ENCODE measurements around the gene STAM. TPM values are rescaled to one million over a fixed set of nuclear protein-coding genes. Genes with fewer than 3 reads are reported as not detected.

The STAM gene
- total and polyA plus RNA-seq, 9 donors: 10.7 to 24.7 (median 20.3) TPM

DNA sequence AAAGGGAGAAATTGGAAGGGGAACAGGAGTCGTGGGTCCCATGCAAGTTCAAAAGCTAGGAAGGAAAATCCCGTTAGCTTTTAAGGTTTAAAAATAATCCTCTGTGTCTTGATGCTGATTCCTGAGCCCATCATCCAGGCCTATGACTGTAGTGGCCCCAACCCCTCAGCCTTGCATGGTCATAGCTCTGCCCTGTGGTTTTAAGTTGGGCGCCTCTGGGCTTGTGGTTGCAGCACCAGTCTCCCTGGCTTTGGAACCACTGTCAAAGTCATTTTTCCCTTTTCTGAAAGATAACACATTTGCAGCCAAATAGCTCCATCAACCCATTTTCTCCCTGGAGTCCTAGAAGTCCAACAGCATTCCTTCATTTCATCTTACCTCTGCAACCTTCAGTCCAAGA lies 121.7 kb downstream of the STAM start:
- Histone ChIP-seq H3K4me1 (ENCODE audit: insufficient read depth) (no peaks in the 10 kb centered on the region), H3K27ac (no peak overlapping the region), H3K27me3 (no peaks in the 10 kb centered on the region), H3K9me3 (peaks cover 0 to 2% of the 10 kb centered on the region in 2 donors), H3K4me3 (no peak overlapping the region), H3K36me3 (no peaks in the 10 kb centered on the region)
- 60 to 68% (median 64%) methylated on average over 3 of the region's 3 CpGs for WGBS, 3 donors
- no peak for DNase-seq
- intact Hi-C loops (cut with DNase I): no loop called here
- TF ChIP-seq, protein P1, sequence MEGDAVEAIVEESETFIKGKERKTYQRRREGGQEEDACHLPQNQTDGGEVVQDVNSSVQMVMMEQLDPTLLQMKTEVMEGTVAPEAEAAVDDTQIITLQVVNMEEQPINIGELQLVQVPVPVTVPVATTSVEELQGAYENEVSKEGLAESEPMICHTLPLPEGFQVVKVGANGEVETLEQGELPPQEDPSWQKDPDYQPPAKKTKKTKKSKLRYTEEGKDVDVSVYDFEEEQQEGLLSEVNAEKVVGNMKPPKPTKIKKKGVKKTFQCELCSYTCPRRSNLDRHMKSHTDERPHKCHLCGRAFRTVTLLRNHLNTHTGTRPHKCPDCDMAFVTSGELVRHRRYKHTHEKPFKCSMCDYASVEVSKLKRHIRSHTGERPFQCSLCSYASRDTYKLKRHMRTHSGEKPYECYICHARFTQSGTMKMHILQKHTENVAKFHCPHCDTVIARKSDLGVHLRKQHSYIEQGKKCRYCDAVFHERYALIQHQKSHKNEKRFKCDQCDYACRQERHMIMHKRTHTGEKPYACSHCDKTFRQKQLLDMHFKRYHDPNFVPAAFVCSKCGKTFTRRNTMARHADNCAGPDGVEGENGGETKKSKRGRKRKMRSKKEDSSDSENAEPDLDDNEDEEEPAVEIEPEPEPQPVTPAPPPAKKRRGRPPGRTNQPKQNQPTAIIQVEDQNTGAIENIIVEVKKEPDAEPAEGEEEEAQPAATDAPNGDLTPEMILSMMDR (IDR thresholded peaks at IDR 0.05): no peak
- TF ChIP-seq POLR2A (IDR thresholded peaks at IDR 0.05) (no peak), EP300 (IDR thresholded peaks at IDR 0.05) (no peak)

Small RNAs within 50 kb of the gene (small RNA-seq; reads per million reads assigned to genes)
- not detected for gene AC069542.2

Other genes starting within 250 kb of the STAM start
- 1 to 10 TPM in 3 of 7 donors, under 1 TPM in 3, not detected in 1; 0.24 to 2.1 (median 0.95) TPM for gene ST8SIA6, start 189.6 kb upstream of the STAM start, total RNA-seq
- gene ST8SIA6, start 189.6 kb upstream of the STAM start, polyA plus RNA-seq: 1 to 10 TPM in 1 of 2 donors, under 1 TPM in 1; 0.22 to 1.6 TPM
- 10 to 100 TPM in 1 of 7 donors, 1 to 10 TPM in 6; 6.4 to 11.7 (median 7.5) TPM for gene HACD1, start 26.8 kb upstream of the STAM start, total RNA-seq
- gene HACD1, start 26.8 kb upstream of the STAM start, polyA plus RNA-seq: 10 to 100 TPM in 1 of 2 donors, 1 to 10 TPM in 1; 4.8 to 13.6 TPM
- gene TMEM236, start 108.0 kb downstream of the STAM start, total RNA-seq: under 1 TPM; 0.11 to 0.72 (median 0.32) TPM
- under 1 TPM; 0.12 to 0.57 TPM for gene TMEM236, start 108.0 kb downstream of the STAM start, polyA plus RNA-seq
- 10 to 100 TPM in 5 of 7 donors, 1 to 10 TPM in 2; 6.6 to 39.9 (median 13.3) TPM for gene MRC1, start 165.2 kb downstream of the STAM start, total RNA-seq
- 10 to 100 TPM in 1 of 2 donors, 1 to 10 TPM in 1; 7.9 to 26.6 TPM for gene MRC1, start 165.2 kb downstream of the STAM start, polyA plus RNA-seq

All from ovary (tissue), 9 donors.